CD4-positive, alpha-beta T cell treated with Interleukin-1 beta for 1 hour (primary cell): ENCODE results near the gene TSPAN1.

Source experiments
- DNase-seq, 2 donors: peaks; one replicate each; pipeline ENCODE4 v3.0.0-alpha.2; 2020 to 2022

TSPAN1 gene

DNA sequence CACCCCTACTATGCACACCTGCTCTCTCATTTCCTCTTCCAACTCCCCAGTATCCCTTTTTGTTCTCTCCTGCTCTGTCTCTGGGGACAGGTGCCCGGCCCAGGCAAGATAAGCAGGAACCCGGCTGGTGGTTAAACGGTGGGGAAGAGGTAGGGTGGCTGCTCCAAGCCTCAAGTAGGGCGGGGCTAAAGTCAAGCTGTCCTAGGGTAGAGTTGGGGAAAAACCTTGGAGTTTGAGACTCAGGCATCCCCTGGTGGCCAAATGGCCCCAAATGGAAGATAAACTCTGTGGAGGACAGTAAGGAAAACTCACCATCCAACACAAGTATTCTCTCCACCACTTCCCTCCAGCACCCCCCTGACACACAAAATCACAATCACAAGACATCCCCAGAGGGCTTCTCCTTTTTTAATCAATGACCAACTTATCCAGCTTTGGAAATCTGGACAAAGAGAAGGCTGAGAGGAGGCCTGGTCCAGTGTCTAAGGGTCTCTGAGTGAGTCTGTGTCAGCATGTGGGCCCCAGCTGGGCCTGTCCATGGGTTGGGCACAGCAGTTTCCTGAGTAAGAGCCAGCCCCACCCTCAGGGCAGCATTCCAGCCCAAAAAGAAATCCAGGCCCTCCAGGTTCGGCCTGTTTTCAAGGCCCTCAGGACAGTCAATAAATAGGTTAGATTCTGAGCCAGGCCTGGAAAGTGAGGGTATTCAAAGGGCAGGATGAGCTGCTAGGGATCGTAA lies 13.6 kb downstream of the TSPAN1 start:
- no peak for DNase-seq

DNA sequence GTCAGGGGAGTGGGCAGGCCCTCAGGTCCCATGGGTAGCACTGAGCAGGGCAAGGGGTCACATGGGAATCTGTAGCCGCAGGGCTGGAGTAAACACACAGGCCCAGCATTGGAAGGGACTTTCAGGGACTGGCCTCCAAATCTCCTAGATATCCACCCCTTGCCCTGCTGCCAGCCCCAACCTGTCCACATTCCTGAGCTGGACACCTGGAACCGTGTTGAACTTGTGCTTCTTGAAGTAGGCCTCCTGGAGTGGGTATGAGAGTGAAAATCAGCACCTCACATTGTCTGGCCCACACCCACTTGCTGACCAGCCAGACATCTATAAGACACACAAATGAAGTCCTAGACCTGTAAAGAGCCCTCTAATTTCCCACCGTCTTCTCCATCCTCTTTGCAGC lies 15.7 kb downstream of the TSPAN1 start:
- DNase-seq: no peak

DNA sequence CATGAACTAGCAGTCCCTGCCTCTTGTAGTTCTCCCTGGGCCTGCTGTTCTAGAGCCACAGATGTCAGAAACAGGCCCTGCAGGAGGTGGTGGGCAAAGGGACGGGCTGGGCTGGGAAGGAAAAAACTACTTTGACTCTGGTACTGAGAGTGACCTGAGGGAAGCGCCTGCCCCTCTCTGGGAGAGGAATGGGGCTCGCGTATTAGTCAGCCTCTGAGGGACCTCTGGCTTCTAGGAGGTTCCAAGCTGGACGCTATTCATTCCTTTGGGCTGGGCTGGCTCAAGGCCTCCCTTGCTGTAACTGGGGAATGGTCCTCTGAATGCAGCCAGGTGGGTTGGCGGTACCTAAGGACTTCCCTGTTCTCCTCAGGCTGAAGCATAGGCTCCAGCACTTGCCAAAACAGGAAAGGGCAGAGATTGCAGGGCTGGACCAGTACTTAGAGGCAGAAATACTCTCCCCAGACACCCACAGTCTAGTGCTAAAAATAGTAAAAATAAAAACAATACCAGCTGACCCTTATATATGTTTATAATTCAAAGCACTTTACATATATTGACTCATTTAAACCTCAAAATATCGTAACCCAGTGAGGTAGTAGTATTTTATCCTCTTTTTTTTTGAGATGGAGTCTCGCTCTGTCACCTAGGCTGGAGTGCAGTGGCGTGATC lies 16.3 kb downstream of the TSPAN1 start:
- DNase-seq: no peak

DNA sequence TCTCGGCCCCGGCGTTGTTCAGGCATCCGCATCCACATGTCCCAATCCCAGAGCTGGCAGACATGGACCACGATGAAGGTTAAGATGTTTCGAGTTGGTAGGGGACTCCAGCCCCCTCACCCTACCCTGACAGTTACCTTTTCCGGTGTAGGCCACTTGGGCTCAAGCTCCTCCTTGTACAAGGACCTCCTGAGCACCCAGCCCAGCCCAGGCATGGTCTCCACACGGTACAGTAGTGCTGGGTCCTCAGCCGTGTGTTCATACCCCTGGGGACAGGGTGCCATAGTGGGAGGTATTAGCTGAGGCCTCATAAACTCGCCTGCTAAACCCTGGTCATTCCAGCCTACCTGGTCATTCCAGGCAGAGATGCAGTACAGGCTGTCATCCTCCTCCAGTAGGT lies 17.3 kb downstream of the TSPAN1 start:
- no peak for DNase-seq

DNA sequence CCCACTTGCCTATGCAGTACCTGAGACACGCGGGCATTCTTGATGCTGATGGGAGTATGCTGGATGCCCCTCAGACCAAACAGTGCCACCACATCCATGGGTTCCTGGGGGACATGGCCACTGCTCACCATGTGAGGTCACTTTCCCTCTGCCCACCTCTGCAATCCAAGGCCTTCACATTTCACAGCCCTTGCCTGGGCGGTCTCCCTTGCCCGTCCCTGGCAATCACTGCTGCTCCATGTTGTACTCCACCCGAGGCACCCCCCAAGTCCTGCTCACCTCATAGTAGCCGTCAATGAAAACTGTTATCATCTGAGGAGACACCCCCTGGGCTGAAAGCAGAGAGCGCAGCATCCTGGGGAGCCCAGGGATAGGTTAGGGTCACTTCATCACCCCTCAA lies 18.4 kb downstream of the TSPAN1 start:
- DNase-seq: no peak

DNA sequence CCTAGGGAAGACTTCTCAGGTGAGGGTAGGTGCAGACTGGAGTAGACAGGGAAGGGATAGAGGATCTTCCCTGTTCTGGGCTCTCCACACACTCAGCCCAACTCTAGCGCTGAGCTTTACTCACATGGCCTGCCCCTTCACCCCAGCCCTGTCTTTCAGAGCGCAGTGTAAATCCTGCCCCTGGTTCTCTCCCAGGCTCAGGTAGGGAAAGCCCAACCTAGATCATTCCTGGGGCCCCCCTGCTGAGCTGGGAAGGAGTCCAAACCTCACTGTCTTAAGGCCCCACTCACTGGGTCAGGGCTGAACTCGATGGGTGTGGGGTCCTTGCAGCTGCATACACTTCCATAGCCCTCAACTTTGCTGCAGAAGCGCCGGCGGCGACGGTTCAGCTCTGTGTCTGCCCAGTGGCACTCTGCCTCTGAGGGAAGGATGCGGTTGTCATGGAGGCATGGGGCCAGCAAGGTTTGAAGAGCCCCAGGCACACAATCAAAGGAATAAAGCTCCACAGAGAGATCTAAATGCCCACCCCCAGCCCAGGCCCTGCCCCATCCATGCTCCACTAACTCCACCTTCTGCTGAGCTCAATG lies 19.2 kb downstream of the TSPAN1 start:
- DNase-seq: no peak

DNA sequence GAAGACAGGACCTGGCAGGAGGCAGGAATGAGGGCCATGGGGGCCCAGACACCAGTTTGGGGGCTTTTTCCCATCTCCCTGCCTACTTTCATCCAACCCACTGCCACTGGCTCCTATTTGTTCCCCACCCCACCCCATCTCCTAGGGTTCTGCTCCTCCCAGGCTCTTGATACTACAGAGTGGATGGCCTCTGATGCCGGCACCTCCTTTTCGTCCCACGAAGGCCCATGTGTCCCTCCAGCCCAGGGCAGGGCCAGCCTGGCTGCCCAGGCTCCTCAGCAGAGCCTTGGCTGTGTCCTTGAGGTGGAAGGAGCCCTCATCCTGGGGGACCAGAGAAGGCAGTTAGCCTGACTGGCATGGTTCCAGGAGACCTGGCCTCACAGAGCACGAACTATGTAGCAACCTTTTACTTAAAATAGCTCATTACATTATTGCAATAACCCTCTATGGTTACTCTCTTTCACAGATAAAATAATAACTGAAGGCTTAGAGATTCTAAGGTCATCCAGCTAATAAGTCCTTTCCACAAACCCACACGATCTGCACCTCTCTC lies 19.8 kb downstream of the TSPAN1 start:
- DNase-seq: no peak

DNA sequence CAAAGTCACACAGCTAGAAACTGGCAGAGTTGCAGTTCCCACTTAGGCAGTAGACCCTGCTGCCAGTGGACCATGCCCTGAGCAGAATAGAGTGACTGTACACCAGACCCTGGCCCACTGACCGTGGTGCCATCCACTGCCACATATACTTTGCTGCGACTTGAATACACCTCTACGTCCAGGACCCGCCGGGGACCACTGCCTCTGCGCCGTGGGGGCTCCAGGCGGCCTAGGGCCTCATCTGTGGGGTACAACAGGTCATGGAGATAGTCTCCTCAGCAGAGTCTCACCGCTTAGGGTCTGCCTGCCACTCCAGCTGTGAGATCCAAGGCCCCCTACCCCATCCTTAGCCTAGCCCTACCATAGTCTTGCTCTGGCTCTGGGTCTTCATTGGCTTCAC lies 21.7 kb downstream of the TSPAN1 start:
- no peak for DNase-seq

DNA sequence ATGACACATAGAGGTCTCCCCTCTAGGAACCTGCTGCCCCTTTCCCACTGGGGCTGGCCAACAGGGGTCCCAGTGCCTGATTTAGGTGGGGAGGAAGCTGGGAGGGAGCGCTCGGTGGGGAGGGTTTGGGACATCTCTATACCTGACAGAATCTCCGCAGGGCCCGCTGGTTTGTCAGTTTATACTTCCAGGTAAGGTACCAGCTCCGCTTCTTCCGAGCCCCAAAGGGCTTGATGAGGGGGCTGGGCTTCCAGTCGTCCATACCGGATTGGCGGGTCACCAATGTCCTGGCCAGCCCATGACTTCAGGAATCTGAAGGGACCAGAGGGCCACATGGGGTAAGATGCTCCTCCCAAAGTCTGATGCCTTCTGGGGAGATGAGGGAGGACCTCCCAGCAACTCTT lies 22.7 kb downstream of the TSPAN1 start:
- DNase-seq: no peak

DNA sequence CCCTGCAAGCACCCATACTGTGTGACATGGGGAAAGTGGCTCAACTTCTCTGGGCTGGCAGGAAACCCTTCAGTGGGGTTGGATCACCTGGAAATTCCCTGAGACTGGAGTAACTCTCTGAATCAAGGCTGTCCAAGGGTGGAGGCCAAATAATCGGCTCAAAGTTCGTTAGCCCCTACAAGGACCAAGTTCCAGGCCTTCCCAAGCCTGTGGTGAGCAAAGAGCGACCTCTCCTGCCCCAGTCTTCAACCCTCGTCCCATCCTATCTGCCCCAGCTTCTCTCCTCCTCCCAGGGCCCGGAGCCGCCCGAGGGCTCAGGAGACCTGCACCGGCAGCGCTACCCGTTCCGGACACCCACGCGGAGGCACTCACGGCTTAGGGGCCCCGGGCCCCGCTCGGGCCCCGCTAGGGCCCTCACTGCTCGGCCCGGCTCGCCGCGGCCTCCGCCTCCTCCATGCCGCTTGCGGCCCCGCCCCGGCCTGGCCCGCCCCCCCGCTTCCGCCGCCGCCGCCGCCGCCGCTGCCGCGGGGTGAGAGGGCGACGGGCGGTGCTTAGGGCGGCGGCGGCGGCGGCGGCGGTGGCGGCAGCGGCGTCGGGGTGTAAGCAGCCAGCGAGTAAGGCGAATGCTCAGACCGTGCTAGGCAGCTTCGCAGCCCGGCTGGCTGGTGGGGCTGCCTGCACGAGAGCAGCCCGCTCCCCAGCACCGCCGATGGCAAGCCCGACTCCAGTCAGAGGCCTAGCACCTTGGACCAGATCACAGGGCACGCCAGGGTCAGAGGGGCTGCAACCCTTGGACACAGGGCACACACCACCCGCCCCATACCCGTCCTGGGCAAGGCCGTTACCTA lies 23.3 kb downstream of the TSPAN1 start, which contains the start of gene POMGNT1:
TSS of gene POMGNT1 (minus strand) at position 471 of the 848 bp plus-strand sequence. CDS start 613 bp downstream, outside the sequence.
- peak; percentile 74 to 78 for DNase-seq

DNA sequence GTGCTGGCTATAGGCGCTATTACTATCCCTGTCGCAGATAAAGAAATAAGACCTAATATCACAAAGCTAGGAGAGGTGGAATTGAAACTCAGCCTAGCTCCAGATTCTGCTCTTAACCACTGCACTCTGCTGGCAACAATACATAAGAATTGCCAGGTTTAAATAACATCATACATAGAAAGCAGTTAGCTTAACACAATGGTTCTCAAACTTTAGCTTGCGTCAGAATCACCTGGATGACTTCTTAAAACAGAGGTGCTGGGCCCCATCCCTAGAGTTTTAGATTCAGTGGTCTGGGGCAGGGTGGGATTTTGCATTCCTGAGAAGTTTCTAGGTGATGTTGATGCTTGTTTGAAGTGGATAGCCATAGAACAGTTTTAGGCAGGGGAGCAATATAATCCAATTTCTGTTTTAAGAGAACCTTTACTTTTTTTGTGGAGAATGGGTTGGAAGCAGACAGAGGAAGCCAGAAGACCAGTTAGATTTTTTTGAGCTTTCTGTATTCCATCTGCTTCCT lies 24.4 kb downstream of the TSPAN1 start:
- no peak for DNase-seq

DNA sequence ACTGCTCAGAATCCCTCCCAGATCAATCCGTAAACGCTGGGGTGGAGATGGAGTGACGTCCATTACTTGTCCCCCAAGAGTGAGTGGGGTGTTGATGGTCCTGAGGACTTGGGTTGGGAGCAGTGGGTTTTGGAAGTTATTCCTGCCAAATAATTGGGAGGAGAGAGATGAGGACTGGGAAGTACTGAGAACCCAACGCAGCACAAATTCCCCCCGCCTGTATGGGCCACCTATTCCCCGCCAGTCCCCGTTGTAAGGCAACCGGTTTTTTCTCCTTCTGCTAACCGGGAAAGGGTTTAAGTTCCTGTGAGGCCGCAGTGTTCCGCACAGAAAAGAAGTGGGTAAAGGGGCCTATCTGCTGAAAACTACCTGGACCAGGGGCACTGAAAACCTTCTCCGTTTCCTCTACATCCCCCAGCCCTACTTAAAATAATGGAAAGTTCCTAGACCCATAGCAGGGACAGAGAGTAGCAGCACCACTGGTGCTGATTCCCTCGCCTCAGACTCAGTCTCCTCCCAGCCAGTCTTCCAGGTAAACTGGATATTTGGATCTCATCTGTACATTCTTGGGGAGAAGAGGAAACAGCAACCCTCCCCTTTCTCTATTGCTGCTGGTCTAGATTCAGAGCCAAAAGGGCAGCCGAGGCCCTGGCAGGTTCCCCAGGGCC lies 29.0 kb downstream of the TSPAN1 start:
- DNase-seq: no peak

DNA sequence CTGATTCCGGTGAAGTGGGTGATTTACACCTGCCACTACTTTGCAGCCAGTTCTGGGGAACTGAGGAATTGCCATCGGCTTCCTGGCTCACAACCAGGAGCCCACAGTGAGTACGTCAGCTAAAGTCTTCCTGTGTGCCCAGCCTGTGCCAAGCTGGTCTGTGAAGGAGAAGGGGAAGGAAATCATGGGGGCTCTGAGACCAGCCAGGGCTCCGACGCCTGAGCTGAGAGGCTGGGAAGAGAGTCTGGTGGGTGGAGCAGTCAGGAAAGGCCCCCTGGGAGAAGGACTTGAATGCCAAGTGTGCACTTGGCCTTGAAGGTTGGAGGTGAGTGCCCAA lies 29.5 kb downstream of the TSPAN1 start:
- no peak for DNase-seq

DNA sequence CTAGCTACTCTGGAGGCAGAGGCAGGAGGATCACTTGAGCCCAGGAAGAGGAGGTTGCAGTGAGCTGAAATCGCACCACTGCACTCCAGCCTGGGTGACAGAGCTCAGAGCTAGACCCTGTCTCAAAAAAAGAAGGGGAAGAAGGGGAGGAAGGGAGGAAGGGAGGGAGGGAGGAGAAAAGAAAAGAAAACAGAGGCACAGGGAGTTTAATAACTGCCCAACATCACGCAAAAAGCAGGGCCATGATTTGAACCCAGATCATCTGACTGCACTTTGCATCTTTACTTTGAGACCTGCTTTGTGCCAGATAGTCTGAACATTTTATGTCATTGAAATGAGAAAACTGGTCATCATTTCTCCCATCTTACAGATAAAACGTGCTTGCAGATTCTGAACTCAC lies 30.3 kb downstream of the TSPAN1 start:
- DNase-seq: no peak

DNA sequence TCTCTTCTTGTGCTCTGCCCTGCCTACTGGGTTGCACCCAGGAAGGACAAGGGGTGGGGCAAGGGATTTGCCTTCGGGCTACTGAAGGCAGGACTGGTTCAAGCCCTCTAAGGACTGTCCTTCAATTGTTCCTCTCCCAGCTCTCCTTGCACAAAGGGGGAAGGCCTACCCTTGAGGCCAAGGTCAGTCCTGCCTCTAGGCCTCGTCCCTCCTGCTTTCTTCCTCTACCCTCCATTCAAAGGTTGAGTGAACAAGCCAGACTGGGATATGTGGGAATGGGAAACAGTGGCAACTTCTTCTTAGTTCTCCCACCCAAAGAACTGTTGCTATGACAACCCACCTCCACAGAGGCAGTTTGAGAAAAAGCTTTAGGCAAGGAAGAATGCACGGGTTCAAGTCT lies 30.9 kb downstream of the TSPAN1 start:
- DNase-seq: no peak

DNA sequence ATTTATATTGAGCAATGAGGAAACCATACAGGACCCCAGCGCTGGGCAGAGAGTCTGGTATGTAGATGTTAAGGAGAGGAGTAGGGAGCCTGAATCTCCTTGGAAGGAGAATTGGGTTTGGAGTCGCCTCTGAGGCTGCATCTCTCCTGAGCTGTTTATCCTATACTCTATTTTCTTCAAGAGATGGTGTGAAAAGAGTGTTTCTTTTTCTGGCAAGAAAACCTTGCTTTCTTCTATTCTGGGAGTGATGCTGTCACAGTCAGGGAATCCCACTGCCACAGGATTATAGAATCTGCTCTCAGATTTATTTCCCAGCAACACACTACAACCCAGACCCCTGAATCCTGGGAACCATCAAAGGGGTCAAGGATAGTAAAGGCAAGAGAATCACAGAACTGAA lies 31.5 kb downstream of the TSPAN1 start:
- DNase-seq: no peak

DNA sequence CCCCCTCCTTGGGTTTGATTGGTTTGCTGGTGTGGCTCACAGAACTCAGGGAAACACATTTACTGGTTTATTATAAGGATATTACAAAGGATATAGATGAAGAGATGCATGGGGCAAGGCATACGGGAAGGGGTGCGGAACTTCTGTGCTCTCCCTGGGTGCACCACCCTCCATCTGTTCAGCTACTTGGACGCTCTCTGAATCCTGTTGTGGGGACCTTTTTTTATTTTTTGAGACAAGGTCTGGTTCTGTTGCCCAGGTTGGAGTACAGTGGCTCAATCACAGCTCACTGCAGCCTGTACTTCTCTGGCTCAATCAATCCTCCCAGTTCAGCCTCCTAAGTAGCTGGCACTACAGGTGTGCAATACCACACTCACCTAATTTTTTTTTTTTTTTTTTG lies 35.7 kb downstream of the TSPAN1 start:
- no peak for DNase-seq

DNA sequence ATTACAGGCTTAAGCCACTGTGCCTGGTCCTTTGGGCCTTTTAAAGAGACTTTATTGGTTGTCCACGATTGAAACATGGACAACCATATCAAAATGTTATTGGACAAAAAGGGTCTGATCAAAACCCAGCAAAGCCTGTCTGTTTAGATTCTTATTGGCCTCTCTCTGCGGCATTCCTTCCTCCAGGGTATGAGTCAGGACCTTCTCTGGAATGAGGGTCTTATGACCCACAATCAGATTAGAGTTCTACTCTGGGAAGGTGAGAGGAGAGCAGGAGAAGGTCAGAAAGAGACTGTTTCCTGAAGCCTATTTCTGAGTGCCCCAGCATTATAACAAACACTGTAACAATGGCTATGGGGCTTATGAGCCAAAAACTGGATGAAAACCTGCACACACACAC lies 36.2 kb downstream of the TSPAN1 start:
- no peak for DNase-seq

DNA sequence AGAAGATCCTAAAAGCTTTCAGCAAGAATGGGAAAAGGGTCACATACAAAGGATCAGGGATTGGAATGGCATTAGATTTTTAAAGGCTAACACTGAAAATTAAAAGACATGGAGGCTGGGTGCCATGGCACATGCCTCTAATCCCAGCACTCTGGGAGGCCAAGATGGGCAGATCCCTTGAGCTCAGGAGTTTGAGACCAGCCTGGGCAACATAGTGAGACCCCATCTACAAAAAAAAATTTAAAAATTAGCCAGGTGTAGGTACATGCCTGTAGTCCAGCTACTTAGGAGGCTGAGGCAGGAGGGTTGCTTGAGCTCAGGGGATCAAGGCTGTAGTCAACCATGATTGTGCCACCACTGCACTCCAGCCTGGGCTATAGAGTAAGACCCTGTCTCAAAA lies 40.6 kb downstream of the TSPAN1 start:
- no peak for DNase-seq

DNA sequence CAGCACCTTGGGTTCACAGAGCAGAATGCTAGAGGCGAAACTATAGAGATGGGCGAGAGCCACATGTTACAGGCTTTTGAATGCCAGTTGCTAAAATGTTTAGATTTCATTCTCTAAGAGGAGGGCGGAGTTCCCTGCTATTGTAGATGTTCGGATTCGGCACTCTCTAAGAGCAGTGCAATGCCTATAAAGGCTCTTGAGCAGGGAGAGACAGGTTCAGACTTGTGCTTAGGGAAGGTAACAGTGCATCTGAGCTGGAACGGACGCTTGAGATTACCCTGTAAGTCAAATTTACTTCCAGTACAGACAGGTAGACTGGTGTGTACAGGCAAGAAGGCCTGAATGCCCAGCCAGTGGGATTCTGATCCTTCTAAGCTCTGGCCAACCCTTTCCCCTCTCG lies 43.6 kb downstream of the TSPAN1 start:
- no peak for DNase-seq

DNA sequence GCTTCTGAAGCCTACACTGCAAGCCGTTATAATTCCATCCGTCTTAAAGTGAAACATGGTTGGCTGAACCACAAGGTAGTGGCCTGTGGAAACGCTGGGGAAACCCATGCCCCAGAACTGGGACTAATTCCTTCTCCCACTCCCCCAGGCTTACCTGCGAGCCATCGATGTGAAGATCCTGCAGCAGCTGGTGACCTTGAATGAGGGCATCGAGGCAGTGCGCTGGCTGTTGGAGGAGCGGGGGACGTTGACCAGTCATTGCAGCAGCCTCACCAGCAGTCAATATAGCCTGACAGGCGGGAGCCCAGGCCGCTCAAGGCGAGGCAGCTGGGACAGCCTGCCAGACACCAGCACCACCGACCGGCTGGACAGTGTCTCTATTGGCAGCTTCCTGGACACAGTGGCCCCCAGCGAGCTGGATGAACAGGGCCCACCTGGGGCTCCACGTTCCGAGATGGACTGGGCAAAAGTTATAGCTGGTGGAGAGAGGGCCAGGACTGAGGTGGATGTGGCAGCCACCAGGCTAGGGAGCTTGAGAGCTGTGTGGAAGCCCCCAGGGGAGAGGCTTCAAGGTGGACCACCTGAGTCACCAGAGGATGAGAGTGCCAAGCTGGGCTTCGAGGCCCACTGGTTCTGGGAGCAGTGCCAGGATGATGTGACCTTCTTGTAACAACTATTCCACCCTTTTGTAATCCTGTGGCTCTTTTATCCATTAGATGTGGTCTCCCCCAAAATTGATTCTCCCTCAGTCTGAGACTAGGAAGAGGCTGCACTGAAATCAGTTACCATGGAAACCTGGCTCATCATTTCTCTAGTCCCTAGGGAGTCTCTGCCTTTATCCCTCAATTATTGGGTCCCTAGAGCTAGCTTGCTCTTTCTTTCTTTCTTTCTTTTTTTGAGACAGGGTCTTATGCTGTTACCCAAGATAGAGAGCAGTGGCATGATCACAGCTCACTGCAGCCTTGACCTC lies 44.9 kb downstream of the TSPAN1 start:
- DNase-seq: no peak
